KOPT-K1 (cell line): Measurements from ENCODE around the gene NUDT5.
"Not testable (repeated sequence)": the region's sequence is repeated elsewhere in the genome, so short reads cannot be mapped to it uniquely, and the experiment has no call there.

Experiments used
- H3K27ac ChIP-seq: fragments of 200-600 bp; sonication (generic); 2 replicates; pipeline ENCODE4 v1.5.1; 2016; ENCODE audit warnings: antibody characterized with exemption, mild to moderate bottlenecking, low read depth, low read length; ENCODE audit not compliant: poor library complexity, severe bottlenecking
- H3K36me3 ChIP-seq: fragments of 200-600 bp; sonication (generic); 2 replicates; pipeline ENCODE4 v1.5.1; 2017; ENCODE audit warnings: antibody characterized with exemption, mild to moderate bottlenecking, low read length, moderate library complexity; ENCODE audit not compliant: insufficient read depth
- H3K9me3 ChIP-seq: fragments of 200-600 bp; sonication (generic); 2 replicates; pipeline ENCODE4 v1.5.1; 2017; ENCODE audit warnings: antibody characterized with exemption, low read length, mild to moderate bottlenecking; ENCODE audit not compliant: insufficient read depth, poor library complexity, severe bottlenecking

The NUDT5 gene

DNA sequence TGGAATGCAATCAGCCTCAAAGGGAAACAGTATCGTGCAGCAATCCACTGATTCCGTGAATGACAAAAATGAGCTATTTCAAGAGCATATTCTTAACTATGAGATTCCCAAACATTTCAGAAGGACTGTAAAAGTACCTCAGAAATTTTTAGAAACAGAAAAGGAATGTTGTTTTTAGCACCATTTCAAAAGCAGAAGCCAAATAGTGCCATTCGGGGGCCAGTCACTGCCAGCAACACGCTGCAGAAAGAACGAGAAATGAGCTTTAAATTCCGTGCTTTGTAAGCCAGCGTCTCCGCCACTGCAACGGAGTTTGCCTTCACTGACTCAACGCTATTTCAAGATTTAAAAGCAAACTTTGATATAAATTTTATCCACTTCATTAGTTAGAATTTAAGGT is 6.3 kb downstream of the NUDT5 start:
- Histone ChIP-seq H3K27ac (no peak overlapping the region), H3K36me3 (peaks cover 66% of the 10 kb centered on the region), H3K9me3 (no peaks in the 10 kb centered on the region)

DNA sequence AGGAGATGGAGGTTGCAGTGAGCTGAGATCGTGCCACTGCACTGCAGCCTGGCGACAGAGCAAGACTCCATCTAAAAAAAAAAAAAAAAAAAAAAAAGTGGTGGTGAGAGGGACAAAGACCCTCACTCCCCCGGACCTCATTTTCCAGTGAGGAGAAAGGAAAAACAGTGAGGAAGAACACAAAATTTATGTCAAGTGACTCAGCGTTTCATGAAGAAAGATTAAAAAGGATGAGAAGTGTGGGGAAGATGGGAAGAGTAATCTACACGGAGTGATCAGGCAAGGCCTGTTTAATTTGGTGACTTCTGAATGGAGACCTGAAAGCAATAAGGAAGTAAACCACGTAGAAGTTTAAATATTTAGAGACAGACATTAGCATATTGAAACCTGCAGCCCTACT is 7.0 kb downstream of the NUDT5 start:
- H3K27ac ChIP-seq, result no peak overlapping the region
- peaks cover 73% of the 10 kb centered on the region for H3K36me3 ChIP-seq
- no peaks in the 10 kb centered on the region for H3K9me3 ChIP-seq

DNA sequence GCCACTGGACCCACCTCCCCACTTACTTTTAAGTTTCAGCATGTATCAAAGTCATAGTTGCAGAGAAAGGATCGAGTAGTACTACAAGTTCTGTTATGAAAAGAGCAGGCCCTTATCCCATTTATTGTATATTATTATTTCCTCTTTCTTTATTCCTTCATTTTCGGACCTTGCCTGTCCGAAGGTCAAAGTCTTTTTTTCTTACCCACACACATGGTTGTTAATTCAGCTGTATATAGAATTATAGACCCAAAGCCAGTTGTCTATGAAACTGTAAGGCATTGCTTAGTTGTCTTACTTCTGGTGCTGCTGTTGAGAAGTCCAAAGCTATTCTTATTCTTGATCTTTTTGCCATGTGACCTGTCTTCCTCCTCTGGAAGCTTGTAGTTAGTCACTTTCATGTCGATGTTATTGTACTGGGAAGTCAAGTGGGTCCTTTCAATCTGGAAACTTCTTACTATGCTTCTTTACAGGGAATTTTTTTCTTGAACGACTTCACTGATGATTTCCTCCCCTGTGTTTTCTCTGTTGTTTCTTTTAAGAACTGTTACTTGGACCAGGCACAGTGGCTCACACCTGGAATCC is 8.3 kb downstream of the NUDT5 start:
- H3K27ac ChIP-seq, result no peak overlapping the region
- no peaks in the 10 kb centered on the region for H3K9me3 ChIP-seq
- peaks cover 77% of the 10 kb centered on the region for H3K36me3 ChIP-seq

DNA sequence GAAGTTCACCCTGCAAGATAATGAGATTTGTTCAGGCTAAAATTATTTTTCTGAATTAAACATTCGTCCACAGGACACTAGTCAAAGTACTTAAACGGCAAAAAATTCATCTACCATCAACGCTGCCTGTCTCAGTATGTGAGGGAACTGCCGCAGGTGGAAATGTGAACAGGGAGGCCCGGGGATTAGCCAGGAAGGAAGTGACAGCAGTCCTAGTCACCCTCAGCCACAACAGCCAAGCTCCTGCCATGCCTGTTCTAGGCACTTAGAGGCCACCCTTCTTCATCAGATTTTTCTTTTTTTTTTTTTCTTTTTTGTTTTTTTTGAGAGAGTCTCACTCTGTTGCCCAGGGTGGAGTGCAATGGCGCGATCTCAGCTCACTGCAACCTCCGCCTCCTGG is 9.4 kb downstream of the NUDT5 start:
- peaks cover 76% of the 10 kb centered on the region for H3K36me3 ChIP-seq
- H3K27ac ChIP-seq, result no peak overlapping the region
- no peaks in the 10 kb centered on the region for H3K9me3 ChIP-seq

DNA sequence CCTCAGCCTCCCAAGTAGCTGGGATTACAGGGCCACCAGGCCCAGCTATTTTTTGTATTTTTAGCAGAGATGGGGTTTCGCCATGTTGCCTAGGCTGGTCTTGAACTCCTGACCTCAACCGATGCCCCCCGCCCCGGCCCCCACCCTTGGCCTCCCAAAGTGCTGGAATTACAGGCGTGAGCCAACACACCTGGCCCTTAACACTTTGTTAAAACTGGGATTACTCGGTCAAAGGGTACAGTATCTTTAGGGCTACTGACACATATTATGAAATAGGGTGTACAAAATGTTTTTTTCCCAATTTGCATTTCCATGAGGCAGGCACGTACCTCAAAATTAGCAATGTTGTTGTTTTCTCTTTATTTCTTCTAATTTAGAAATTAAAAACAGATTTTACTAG is 11.5 kb downstream of the NUDT5 start:
- H3K9me3 ChIP-seq, result no peaks in the 10 kb centered on the region
- peaks cover 89% of the 10 kb centered on the region for H3K36me3 ChIP-seq
- no peak overlapping the region for H3K27ac ChIP-seq

DNA sequence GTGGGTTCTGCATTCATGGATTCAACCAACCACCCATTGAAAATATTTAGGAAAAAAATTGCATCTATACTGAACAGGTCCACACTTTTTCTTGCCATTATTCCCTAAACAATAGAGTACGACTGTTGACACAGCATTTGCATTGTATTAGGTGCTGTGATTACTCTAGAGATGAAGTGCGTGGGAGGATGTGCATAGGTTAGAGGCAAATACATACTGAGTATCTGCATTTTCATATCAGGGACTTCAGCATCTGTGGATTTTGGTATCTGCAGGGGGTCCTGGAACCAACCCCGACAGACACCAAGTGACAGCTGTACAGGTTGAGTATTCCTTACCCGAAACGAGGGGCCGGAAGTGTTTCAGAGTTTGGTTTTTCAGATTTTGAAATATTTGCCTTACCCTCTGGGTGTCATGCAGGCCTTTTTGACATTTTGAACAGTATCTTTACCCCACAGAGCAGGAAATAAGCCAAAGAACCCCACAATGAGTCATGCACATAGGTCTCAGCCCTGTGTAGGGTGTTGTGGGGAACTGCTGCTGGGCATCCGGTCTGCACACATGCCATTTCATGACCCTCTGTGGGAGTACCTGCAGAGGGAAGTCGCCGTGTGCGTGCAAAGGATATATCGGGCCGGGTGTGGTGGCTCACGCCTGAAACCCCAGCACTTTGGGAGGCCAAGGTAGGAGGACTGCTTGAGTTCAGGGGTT is 14.5 kb downstream of the NUDT5 start:
- no peak overlapping the region for H3K27ac ChIP-seq
- no peaks in the 10 kb centered on the region for H3K9me3 ChIP-seq
- peaks cover 92% of the 10 kb centered on the region for H3K36me3 ChIP-seq

DNA sequence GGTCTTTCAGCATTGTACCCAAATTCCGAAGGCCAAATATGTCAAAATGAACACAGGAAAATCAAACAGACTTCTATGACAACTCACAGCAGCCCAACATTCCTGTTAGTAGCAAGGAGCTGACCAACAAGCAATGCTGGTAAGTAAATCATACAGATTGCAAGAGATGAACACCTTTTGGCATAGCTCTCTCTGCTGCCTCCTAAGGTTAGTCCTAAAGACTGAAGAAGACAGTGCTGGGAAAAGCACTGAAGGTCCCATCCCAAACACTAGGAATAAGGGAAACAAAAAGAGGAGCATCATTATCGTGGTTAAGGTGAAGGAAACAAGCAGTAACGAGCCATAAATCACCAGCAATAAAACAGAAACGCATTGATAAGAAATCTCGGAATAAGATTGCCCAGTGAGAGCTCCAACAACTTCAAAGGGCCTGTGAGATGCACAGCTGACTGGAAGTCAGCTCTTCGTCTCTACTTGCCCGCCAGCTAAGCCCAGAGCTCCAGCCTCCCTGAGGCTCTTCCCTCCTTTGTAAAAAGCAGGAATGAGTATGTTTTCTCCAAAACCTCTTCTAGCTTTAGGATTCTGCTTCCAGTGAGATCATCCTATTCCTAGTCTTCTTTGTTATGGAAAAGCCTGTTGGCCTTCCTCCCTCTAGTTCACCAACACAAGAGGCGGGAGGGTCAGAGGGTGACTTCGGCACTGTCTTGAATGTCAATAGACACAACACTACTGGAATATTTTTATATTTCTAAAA is 15.3 kb downstream of the NUDT5 start:
- Histone ChIP-seq H3K27ac (no peak overlapping the region), H3K36me3 (peaks cover 90% of the 10 kb centered on the region), H3K9me3 (no peaks in the 10 kb centered on the region)

DNA sequence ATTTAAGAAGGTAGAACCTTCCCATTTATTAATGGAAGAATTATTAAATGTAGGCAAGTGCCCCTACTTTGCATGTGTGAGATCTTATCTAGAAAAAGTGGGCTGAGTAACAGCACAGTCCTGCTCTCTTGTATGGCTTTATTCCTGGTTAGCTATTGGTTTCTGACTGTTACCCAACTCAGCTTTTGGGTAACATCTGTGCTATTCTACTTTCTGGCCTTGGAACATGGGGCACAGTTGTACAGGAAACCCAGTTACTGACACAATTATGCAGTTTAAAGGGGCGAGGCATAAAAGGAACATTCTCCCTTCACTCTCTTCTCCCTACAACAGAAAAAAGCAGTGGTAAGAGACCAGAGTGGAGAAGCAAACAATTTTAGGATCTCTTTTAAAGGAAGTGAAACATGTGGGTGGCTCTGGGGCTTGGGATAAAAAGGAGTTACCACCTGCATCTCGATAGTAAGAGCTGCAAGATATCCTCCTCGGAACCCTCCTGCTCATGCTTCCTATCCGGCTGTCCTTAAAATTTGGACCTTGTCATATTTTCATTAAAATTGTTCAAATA is 16.0 kb downstream of the NUDT5 start:
- Histone ChIP-seq H3K27ac (no peak overlapping the region), H3K9me3 (no peaks in the 10 kb centered on the region), H3K36me3 (peaks cover 88% of the 10 kb centered on the region)

DNA sequence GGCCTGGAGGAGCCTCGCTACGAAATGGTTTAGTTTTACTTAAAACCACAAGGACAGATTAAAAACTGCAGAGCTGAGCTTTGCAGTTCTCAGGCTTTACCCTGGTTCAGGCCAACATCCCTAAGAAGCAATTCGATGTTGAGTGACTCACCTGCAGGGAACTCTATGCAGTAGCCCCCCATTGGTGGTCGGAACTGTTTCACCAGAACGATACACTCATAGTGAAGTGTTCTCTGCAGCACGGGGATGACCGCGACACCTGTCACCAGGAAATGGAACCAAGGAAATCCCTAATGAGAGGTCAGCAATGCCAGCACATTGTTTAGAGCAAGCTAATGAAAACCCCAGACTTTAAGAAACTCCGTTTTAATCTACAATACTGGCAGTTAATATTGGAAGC is 18.0 kb downstream of the NUDT5 start:
- Histone ChIP-seq H3K36me3 (peaks cover 88% of the 10 kb centered on the region), H3K27ac (no peak overlapping the region), H3K9me3 (no peaks in the 10 kb centered on the region)

DNA sequence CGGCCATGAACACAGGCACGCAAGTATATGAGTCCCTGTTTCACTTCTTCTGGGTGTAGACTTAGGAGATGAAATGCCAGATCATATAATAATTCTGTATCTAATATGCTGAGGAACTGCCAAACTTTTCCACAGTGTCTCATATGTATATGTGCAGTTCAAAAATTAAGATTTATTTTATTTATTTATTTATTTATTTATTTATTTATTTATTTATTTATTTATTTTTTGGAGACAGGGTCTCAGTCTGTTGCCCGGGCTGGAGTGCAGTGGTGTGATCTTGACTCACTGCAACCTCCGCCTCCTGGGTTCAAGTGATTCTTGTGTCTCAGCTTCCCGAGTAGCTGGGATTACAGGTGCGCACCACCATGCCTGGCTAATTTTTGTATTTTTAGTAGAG is 24.2 kb downstream of the NUDT5 start:
- peaks cover 95% of the 10 kb centered on the region for H3K36me3 ChIP-seq

DNA sequence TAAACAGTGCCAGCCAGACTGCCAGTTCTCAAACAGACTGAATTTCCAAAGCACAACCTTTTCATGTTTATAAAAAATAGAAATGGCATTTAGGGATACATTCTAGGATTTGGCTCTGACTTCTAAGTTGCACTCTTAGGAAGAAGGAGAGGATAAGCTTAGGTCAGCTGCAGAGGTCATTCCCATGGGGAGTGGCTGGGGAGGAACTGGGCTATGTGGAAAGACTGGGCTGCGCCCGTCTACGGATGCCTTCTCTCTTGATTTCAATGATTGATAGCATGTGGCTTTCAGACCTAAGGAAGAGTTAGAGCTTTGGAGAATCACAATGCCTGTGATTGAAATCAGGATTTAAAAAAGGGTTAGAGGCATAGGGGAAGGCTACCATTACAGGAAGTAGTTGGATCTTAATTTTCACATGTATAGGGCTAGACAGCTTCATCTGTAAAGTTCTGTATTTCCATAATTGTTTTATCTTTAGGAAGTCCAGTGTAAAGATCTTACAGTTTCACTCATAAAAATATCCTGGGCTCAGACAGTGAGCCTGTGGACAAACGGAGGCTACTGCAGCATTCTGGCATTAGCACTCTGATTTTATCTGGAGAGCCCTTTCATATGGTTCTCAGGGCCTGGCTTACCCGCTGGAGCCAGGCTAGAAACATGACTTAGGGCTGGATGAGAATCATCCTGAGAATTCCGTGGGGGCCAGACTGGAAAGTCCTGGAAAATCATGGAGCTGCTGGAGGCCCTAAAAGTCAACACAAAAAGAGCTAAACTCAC is 29.5 kb downstream of the NUDT5 start:
- Histone ChIP-seq H3K36me3 (peaks cover 98% of the 10 kb centered on the region), H3K27ac (no peak overlapping the region), H3K9me3 (no peaks in the 10 kb centered on the region)

More for the DNA sequence above, 24.2 kb downstream of the NUDT5 start:
- H3K27ac ChIP-seq, H3K9me3 ChIP-seq: not testable (repeated sequence)

DNA sequence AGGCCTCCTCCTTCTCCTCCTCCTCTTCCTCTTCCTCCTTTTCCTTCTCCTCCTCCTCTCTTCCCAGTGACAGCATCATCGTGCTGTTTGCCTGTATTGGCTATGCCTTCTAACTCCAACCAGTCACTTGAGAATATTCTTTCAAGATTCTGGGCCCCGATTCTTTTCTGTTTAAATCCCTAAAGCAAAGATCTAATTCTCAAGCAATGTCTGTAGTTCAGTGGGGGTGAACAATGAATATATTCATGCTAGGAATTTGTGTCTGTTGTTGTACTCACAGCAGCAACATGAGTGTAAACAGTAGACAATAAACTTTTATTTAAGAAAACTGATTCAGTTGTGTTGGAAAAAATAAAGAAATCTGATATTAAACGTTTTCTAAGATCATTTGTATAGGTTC is 30.7 kb downstream of the NUDT5 start:
- Histone ChIP-seq H3K36me3 (peaks cover 95% of the 10 kb centered on the region), H3K9me3 (no peaks in the 10 kb centered on the region), H3K27ac (no peak overlapping the region)

DNA sequence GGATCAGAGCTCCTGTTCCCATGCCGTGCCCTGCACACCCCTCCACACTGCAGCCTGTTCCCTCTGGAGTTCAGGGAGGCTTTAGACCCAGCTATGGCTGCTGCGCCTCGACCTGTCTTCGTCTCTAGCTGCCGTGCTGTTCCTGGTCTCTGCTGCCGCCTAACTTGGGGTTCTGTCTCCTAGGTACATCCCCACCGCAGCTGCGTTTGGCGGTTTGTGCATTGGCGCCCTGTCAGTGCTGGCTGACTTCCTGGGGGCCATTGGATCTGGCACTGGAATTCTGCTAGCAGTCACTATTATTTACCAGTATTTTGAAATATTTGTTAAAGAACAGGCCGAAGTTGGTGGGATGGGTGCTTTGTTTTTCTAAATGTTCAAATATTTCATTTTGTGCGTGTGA is 31.6 kb downstream of the NUDT5 start:
- peaks cover 95% of the 10 kb centered on the region for H3K36me3 ChIP-seq
- H3K9me3 ChIP-seq, result no peaks in the 10 kb centered on the region

DNA sequence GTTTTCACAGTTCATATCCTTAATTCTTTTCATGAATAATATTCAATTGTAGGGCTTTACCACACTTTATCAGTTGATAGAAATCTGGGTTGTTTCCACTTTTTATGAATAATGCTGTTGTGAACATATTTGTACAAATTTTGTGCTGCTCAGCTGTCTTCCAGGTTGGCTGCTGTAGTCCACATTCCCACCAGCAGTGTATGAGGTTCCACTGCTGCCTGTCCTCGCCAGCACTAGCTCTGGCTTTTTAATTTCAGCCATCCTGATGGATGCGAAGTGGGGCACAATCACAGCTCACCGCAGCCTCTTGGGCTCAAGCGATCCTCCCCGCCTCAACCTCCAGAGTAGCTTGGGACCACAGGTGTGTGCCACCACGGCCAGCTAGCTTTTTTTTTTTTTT is 32.8 kb downstream of the NUDT5 start:
- H3K36me3 ChIP-seq, result peaks cover 95% of the 10 kb centered on the region
- H3K27ac ChIP-seq, result no peak overlapping the region
- H3K9me3 ChIP-seq, result no peaks in the 10 kb centered on the region

More for the DNA sequence above, 31.6 kb downstream of the NUDT5 start:
- no peak overlapping the region for H3K27ac ChIP-seq

DNA sequence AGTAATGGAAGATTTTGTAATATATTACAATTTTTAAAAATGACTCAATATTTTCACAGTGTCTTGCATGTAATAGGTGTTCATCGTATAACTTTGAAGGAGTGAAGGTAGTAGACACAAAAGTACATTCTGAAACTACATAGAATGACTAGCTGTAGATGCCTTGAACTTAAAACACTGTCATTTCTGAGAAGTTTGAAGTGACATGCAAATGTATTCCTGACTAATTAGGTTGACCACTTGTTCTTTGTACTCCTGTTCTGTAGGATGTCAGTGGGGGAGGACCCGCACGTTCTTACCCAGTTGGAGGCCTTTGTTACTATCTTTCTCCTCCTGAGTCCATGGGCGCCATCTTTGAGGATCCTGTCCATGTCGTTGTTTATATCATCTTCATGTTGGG is 35.0 kb downstream of the NUDT5 start:
- Histone ChIP-seq H3K27ac (no peak overlapping the region), H3K36me3 (peaks cover 90% of the 10 kb centered on the region), H3K9me3 (no peaks in the 10 kb centered on the region)
